ENCODE measurements around the gene CASP8.
"Not testable (repeated sequence)": the region's sequence is repeated elsewhere in the genome, so short reads cannot be mapped to it uniquely, and the experiment has no call there.

The CASP8 gene

DNA sequence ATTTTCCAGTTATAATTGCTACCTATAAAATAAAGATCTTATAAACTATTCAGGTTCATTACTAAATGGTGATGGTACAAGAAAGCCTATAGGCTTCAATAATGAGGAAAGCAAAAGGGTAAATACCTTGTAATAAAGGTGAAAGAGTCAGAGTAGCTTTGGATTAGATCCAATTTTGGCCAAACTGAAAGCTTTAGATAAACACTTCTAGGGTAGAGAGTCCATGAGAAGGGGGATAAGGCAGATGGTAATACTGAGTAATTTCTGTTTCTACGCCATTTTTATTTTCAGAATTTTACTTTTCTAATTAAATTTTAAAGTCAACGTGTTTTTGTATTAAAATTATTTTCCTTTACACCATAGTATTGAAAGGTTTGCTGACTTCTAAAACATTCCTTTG, 9.4 kb downstream of the CASP8 start:
- DNase-seq (ENCODE audit: low read depth in 2 of 2), result no peak

DNA sequence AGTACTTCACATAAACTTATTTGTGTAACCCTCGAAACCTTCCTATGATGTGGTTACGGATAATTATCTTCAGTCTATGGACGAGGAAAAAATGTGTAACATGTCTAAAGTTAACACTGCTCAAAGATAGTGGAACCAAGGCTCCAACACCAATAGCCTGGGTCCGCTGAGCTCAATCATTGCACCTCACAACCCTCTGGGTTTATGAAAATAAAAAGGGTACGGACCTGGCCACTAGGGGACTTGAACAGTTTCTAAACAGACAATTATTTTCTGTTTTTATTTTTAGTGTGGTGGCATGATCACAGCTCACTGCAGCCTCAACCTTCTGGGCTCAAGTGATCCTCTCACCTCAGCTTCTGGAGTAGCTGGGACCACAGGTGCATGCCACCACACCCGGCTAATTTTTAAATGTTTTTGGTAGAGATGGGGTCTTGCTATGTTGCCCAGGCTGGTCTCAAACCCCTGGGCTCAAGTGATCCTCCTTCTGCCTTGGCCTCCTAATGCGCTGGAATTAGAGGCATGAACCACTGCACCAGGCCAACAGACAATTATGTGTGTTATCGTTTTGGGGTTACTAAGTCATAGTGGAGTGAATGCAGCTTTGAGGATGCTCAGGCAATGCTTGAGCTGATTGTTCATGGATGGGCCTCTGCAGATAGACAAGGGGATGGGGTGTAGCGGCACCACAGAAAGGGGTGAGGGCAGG, 10.1 kb downstream of the CASP8 start:
- no peak for DNase-seq (ENCODE audit: low read depth in 2 of 2)

DNA sequence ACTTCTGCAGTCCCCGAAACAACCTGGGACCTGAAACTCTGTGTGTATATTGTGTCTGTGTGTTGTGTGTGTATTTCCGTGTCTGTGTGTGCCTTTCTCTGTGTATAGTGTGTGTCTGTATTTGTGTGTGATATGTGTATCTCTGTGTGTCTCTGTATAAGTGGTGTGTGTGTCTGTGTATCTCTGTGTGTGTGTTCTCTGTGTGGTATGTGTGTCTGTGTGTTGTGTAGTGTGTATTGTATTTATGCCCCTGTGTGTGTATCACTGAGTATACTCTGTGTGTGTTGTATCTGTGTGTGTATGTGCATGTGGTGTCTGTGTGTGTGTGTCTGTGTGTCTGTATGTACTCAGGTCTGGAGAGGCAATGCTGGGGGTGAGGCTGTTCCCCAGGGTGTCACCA, 11.6 kb downstream of the CASP8 start:
- DNase-seq (ENCODE audit: low read depth in 2 of 2), result no peak

- no peak for DNase-seq (ENCODE audit: low read depth in 2 of 2)
Measured at GRCh38 chr2:201273330-201273983, 13.1 kb downstream of the CASP8 start.

- DNase-seq (ENCODE audit: low read depth in 2 of 2), result no peak
Measured at GRCh38 chr2:201275069-201275468, 14.7 kb downstream of the CASP8 start.

- DNase-seq (ENCODE audit: low read depth in 2 of 2), result no peak
Measured at GRCh38 chr2:201275990-201276389, 15.7 kb downstream of the CASP8 start.

GRCh38 chr2:201276511-201276910, 16.2 kb downstream of the CASP8 start:
- no peak for DNase-seq (ENCODE audit: low read depth in 2 of 2)

DNA sequence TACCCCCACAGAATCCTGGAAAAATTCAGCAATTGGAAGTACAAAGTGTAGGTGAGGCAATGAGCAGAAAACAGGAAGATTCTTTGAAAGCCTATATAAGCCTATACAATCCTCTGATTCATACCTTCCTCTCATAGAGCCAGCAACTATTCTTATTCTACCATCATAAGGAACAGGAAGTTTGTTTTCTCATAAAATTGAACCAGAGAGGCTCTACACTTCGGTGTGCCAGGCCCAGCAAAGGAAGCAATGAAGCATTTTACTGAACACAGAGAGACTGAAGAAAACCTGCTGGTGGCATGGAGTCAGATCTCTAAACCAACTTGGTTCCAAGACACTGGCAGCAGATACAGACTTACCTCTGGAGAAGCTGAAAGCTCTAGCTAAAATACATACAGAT, 18.7 kb downstream of the CASP8 start:
- no peak for DNase-seq (ENCODE audit: low read depth in 2 of 2)

DNA sequence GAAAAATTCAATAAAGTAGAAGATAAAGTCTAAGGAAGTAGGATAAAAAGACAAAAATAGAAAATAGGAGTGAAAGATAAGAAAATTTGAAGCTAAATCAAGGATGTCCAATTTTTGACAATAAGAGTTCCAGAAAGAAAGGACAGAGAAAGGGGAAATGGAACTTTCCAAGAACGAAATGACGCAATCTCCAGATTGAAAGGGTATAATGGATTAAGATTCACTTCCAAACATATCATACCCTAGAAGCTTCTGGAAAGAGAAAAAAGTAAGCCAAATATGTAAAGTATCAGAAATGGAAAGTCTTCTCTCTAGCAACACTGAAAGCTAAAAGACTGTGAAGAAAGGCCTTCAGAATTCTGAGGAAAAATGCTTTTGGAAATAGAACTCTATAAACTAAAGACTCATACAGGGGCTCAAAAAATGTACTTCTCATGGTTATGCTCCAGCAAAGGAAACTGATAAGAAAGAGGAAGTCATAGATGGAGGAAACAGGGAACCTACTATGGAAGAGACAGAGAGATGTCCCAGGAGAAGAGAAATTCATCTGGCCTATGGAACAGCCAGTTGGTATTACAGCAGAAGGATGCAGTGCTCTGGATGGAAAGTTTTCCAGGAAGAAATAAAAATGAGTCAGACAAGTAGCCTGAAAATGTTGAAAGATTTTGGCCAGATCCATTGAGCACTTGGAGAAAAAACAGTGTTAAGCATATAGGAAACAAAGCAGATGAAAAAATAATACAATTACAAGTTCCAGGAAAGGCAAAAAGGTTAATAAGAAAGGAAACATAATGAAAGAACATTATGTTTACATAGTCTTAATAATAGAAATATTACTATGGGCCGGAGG, 20.1 kb downstream of the CASP8 start:
- DNase-seq (ENCODE audit: low read depth in 2 of 2), result no peak

DNA sequence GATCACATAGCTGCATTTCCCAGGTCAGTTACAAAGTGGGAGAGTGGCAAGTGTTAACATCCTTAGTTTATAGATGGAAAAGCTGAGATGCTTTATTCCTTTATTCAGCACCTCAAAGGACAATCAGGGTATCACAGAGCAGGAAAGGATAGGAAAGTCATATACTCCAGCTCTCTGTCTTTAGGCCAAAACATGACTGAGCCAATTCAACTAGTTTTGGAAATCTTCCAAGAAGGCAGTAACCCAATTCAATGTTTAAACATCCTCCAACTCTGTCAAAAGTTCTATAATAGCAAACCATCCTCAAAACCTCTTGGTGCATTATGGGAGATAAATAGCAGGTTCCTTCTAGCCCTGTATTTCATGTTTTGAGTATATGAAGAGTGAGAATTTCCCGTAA, 25.2 kb downstream of the CASP8 start:
- no peak for DNase-seq (ENCODE audit: low read depth in 2 of 2)

GRCh38 chr2:201290457-201291148, 30.3 kb downstream of the CASP8 start:
- not testable (repeated sequence) for DNase-seq (ENCODE audit: low read depth in 2 of 2)

GRCh38 chr2:201298462-201299052, 38.2 kb downstream of the CASP8 start:
- no peak for DNase-seq (ENCODE audit: low read depth in 2 of 2)

DNA sequence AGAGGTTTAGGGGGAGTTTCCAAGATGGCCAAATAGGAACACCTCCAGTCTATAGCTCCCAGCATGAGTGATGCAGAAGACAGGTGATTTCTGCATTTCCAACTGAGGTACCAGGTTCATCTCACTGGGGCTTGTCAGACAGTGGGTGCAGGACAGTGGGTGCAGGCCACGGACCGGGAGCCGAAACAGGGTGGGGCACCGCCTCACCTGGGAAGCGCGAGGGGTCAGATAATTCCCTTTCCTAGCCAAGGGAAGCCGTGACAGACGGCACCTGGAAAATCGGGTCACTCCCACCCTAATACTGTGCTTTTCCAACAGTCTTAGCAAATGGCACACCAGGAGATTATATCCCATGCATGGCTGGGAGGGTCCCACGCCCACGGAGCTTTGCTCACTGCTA, 39.6 kb downstream of the CASP8 start:
- not testable (repeated sequence) for DNase-seq (ENCODE audit: low read depth in 2 of 2)

DNA sequence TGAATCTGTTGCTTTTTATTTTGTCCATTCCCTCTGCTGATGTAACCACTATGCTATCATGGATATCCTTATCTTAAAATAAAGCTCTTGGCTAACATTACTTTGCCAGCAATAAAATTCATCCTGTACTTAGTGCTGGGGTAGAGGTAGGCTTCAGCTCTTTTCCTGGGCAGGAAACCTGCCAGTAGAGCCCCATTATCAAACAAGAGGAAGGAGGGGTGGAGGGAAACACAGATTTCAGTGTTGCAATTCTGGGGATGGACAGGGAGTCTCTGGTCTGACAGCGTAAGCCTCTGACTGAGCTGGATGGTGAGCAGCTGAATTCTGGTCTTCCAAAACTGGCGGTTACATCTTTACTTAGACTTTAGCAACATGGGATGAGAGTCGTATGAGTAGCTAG, 47.5 kb downstream of the CASP8 start:
- DNase-seq (ENCODE audit: low read depth in 2 of 2), result no peak

GRCh38 chr2:201308914-201309313, 48.6 kb downstream of the CASP8 start:
- DNase-seq (ENCODE audit: low read depth in 2 of 2), result no peak

GRCh38 chr2:201313362-201313761, 53.0 kb downstream of the CASP8 start:
- no peak for DNase-seq (ENCODE audit: low read depth in 2 of 2)

GRCh38 chr2:201319511-201319910, 59.2 kb downstream of the CASP8 start:
- DNase-seq (ENCODE audit: low read depth in 2 of 2), result no peak

- DNase-seq (ENCODE audit: low read depth in 2 of 2), result no peak
Measured at GRCh38 chr2:201320257-201320656, 59.9 kb downstream of the CASP8 start.

- no peak for DNase-seq (ENCODE audit: low read depth in 2 of 2)
Measured at GRCh38 chr2:201320701-201321100, 60.4 kb downstream of the CASP8 start.

- DNase-seq (ENCODE audit: low read depth in 2 of 2), result no peak
Measured at GRCh38 chr2:201322772-201323171, 62.4 kb downstream of the CASP8 start.

DNA sequence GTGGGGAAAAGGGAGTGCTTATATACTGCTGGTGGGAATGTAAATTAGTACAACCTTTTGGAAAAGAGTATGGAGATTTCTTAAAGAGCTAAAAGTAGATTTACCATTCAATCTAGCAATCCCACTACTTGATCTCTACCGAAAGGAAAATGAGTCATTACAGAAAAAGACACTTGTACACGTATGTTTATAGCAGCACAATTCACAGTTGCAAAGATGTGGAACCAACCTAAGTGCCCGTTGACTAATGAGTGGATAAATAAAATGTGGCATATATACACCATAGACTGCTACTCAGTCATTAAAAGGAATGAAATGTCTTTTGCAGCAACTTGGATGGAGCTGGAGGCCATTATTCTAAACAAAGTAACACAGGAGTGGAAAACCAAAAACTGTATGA, 67.3 kb downstream of the CASP8 start:
- no peak for DNase-seq (ENCODE audit: low read depth in 2 of 2)

- DNase-seq (ENCODE audit: low read depth in 2 of 2), result no peak
Measured at GRCh38 chr2:201329409-201329808, 69.1 kb downstream of the CASP8 start.

Measured in stimulated activated CD4-positive, alpha-beta T cell treated with anti-CD3 and anti-CD28 coated beads, Interleukin-1b, Interleukin-23, amount 100 ng/mL, for 1 hour (primary cell).